Retina (tissue), 1 donor: ENCODE results near the gene CSNK1A1L.
"Not testable (repeated sequence)": the region's sequence is repeated elsewhere in the genome, so short reads cannot be mapped to it uniquely, and the experiment has no call there.

Experiments
- DNase-seq: peaks from one replicate; pipeline ENCODE4 v3.0.0-alpha.2; 2016

The CSNK1A1L gene

GRCh38 chr13:37056228-37056627, 49.2 kb downstream of the CSNK1A1L start:
- DNase-seq: not testable (repeated sequence)
